T-cell (primary cell): Measurements from ENCODE around the gene TM9SF2. TPM values are rescaled to one million over a fixed set of nuclear protein-coding genes. Genes with fewer than 3 reads are reported as not detected.

ENCODE experiments used
- ATAC-seq, 4 experiments: fragments of 200-7000 bp in 3 of 4; fragments of 150-1000 bp in 1 of 4; cut with Tn5 transposase; replicated peaks in 1 of 4; 1 replicate in 3 of 4; 2 replicates in 1 of 4; pipeline ENCODE4 v1.10.0; 2021; ENCODE audit warnings: moderate library complexity in 3 of 4, mild to moderate bottlenecking in 2 of 4, moderate number of reproducible peaks in 1 of 4
- CTCF ChIA-PET, 2 donors: fragments of 300-600 bp; sonication (Branson Sonifier 250); formaldehyde crosslinking; loops; one replicate each; lab custom pipeline; 2022; ENCODE audit warnings: antibody characterized with exemption in 2 of 2; lab: Charles Lee
- POLR2A ChIA-PET, 2 donors: fragments of 300-600 bp; sonication (Branson Sonifier 250); formaldehyde crosslinking; loops; one replicate each; lab custom pipeline; 2022; ENCODE audit warnings: antibody characterized with exemption in 2 of 2; lab: Charles Lee
- DNase-seq, 35 experiments: peaks; one replicate each; pipeline versions ENCODE4 v3.0.0 to v3.0.0-alpha.2; 2013 to 2023
- H3K27ac ChIP-seq: one replicate; pipeline ENCODE4 v1.5.1; 2013; ENCODE audit warnings: low read length
- H3K27me3 ChIP-seq, 2 experiments: replicated peaks in 1 of 2; 1 replicate in 1 of 2; 2 replicates in 1 of 2; pipeline versions ENCODE4 v1.6.1 to v1.7.0; 2013; ENCODE audit warnings: low read length in 1 of 2, mixed read lengths in 1 of 2; ENCODE audit not compliant: control insufficient read depth in 2 of 2, insufficient read depth in 2 of 2; ENCODE audit errors: extremely low read depth in 1 of 2
- H3K36me3 ChIP-seq, 2 donors: 1 replicate in 1 of 2; 2 replicates in 1 of 2; pipeline versions ENCODE4 v1.6.1 to v1.7.0; 2013; ENCODE audit warnings: low read length in 1 of 2; ENCODE audit not compliant: control insufficient read depth in 2 of 2, insufficient read depth in 1 of 2; ENCODE audit errors: extremely low read depth in 1 of 2
- H3K4me1 ChIP-seq, 2 experiments: 1 replicate in 1 of 2; 2 replicates in 1 of 2; pipeline versions ENCODE4 v1.6.1 to v1.7.0; 2013; ENCODE audit warnings: low read length in 2 of 2, mixed read lengths in 1 of 2; ENCODE audit not compliant: insufficient read depth in 2 of 2, control insufficient read depth in 1 of 2; ENCODE audit errors: extremely low read depth in 1 of 2
- H3K4me3 ChIP-seq, 2 donors: 1 replicate in 1 of 2; 2 replicates in 1 of 2; pipeline versions ENCODE4 v1.5.1 to v1.7.0; 2013; ENCODE audit warnings: mild to moderate bottlenecking in 2 of 2, low read length in 1 of 2, moderate library complexity in 1 of 2; ENCODE audit not compliant: control insufficient read depth in 1 of 2; ENCODE audit errors: extremely low read depth in 1 of 2
- H3K9me3 ChIP-seq: 2 replicates; pipeline ENCODE4 v1.7.0; 2013
- H3K27ac Mint-ChIP-seq, 2 donors: one replicate each; pipeline ENCODE4 v1.8.0; 2020 to 2021; ENCODE audit warnings: mild to moderate bottlenecking in 2 of 2, mixed read lengths in 2 of 2
- H3K27me3 Mint-ChIP-seq, 2 donors: one replicate each; pipeline ENCODE4 v1.8.0; 2021 to 2022; ENCODE audit warnings: mixed read lengths in 2 of 2
- H3K36me3 Mint-ChIP-seq: one replicate; pipeline ENCODE4 v1.8.0; 2021; ENCODE audit warnings: mixed read lengths
- H3K4me1 Mint-ChIP-seq, 3 donors: one replicate each; pipeline ENCODE4 v1.8.0; 2020 to 2022; ENCODE audit warnings: mixed read lengths in 3 of 3, mild to moderate bottlenecking in 1 of 3
- H3K4me3 Mint-ChIP-seq, 3 donors: one replicate each; pipeline ENCODE4 v1.8.0; 2020 to 2022; ENCODE audit warnings: mild to moderate bottlenecking in 3 of 3, mixed read lengths in 3 of 3, moderate library complexity in 3 of 3
- H3K9me3 Mint-ChIP-seq, 3 donors: one replicate each; pipeline ENCODE4 v1.8.0; 2020 to 2022; ENCODE audit warnings: mixed read lengths in 3 of 3
- WGBS: methylation state at CpG from one replicate; pipeline ENCODE4 v1.1.5; 2013; ENCODE audit warnings: missing lambda C conversion rate; ENCODE audit not compliant: insufficient coverage; 5-methylcytosine and 5-hydroxymethylcytosine counted together
- total RNA-seq, 35 experiments: library from RNA in 6 of 35; stranded (reverse) in 6 of 35; fragments of 120-200 nt in 1 of 35; gene quantifications; one replicate each; pipeline versions ENCODE4 v1.2.1 to v1.2.4 and lab custom pipeline; 2013 to 2026

The TM9SF2 gene
- total RNA-seq, 5 donors from 2014 or later (not counting 1 experiment from before 2014, with no cell fraction given), result 43.2 to 54.0 (median 48.8) TPM

DNA sequence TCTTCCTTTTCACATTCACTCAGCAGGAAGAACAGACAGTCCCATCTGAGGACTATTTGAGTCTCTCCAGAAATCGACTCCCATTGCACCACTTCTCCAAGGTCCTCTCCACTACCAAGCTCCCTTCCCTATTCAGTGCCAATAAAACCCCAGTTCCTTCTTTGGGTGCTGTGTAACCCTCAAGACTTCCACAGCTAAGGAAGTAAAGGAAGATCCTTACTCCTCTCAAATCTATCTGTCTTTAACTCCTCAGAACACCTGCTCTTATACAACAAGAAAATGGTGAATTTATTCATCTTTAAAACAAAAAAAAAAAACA, 29.2 kb upstream of the TM9SF2 start:
- DNase-seq, result no peak
- Mint-ChIP-seq H3K4me1 (peaks cover 3 to 5% (median 3%) of the 10 kb centered on the region in 3 donors), H3K36me3 (peaks cover 28% of the 10 kb centered on the region), H3K4me3 (no peak overlapping the region), H3K27me3 (no peaks in the 10 kb centered on the region), H3K9me3 (no peaks in the 10 kb centered on the region), H3K27ac (no peak overlapping the region)
- Histone ChIP-seq H3K4me3 (no peak overlapping the region), H3K9me3 (no peaks in the 10 kb centered on the region), H3K36me3 (no peaks in the 10 kb centered on the region), H3K27me3 (no peaks in the 10 kb centered on the region), H3K4me1 (no peaks in the 10 kb centered on the region), H3K27ac (no peak overlapping the region)
- WGBS, result 78% methylated on average over 1 of the region's 1 CpG
- ChIA-PET CTCF (interaction anchor here (0.6 to 0.7 kb wide), 4 partner anchors 33 to 1039 kb away, joined by 3 to 5 read pairs (median 4); no protein-coding TSS in a partner anchor), POLR2A (interaction anchor here in 1 of 2 donors (0.7 to 0.9 kb wide), 2 partner anchors 14 to 549 kb away, joined by 4 to 7 read pairs; no protein-coding TSS in a partner anchor)
- ATAC-seq, result no peak

DNA sequence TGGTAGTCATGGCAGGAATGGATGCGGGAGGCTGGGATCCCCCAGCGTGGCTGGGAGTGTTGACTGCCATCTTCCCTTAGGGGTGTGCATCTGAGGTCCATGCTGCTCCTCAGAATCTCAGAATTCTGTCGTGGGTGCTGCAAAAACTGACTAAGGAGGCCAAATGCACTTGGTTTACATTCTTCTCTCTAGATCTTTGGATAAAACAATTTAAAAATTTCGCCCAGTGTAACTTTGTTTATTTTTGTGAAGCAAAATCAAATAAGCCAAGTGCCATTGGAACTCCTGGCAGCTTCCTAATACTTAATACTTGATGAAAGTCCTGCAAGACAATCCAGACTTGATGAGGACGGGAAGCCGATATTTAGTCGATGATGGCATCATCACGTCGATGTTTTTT, 27.8 kb upstream of the TM9SF2 start:
- Mint-ChIP-seq H3K36me3 (peaks cover 28% of the 10 kb centered on the region), H3K4me1 (peaks cover 3 to 5% (median 3%) of the 10 kb centered on the region in 3 donors), H3K9me3 (no peaks in the 10 kb centered on the region), H3K27ac (no peak overlapping the region), H3K27me3 (no peaks in the 10 kb centered on the region), H3K4me3 (no peak overlapping the region)
- Histone ChIP-seq H3K27me3 (no peaks in the 10 kb centered on the region), H3K4me1 (no peaks in the 10 kb centered on the region), H3K27ac (no peak overlapping the region), H3K36me3 (no peaks in the 10 kb centered on the region), H3K9me3 (no peaks in the 10 kb centered on the region), H3K4me3 (no peak overlapping the region)
- DNase-seq (no peak), ATAC-seq (no peak)
- ChIA-PET CTCF (no interaction called here), POLR2A (no interaction called here)
- WGBS, result 92% methylated on average over 6 of the region's 9 CpGs

DNA sequence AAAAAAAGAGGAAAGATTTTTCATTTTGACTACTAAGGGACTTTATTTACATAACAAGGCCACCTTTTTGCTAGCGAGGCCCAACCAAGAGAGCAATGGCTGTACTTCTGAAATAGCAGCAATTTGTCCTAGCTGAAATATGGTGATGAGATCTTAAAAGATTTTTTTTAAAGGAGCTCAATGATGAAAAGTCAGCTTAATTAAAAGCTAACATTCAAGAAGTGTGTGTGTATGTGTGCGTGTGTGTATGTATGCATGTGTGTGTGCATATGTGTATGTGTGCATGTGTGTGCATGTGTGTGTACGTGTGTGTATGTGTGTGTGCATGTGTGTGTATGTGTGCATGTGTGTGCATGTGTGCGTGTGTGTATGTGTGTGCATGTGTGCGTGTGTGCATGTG, 24.6 kb upstream of the TM9SF2 start:
- H3K27me3 Mint-ChIP-seq, result no peaks in the 10 kb centered on the region
- no peak overlapping the region for H3K27ac Mint-ChIP-seq
- Histone ChIP-seq H3K9me3 (no peaks in the 10 kb centered on the region), H3K4me3 (no peak overlapping the region), H3K36me3 (no peaks in the 10 kb centered on the region), H3K4me1 (no peaks in the 10 kb centered on the region), H3K27ac (no peak overlapping the region), H3K27me3 (no peaks in the 10 kb centered on the region)
- H3K36me3 Mint-ChIP-seq, result peaks cover 10% of the 10 kb centered on the region
- CTCF ChIA-PET, result interaction anchor here in 1 of 2 donors (0.7 kb wide), 1 partner anchor 50 kb away, joined by 3 read pairs; no protein-coding TSS in a partner anchor
- no peak for ATAC-seq
- no peaks in the 10 kb centered on the region for H3K9me3 Mint-ChIP-seq
- WGBS, result no CpG with 5 or more reads among the region's 5 CpGs
- H3K4me1 Mint-ChIP-seq, result peaks cover 0 to 3% (median 3%) of the 10 kb centered on the region in 3 donors
- POLR2A ChIA-PET, result interaction anchor here in 1 of 2 donors (0.5 kb wide), 1 partner anchor 24 kb away, joined by 3 read pairs; no protein-coding TSS in a partner anchor
- no peak overlapping the region for H3K4me3 Mint-ChIP-seq
- DNase-seq, result no peak

DNA sequence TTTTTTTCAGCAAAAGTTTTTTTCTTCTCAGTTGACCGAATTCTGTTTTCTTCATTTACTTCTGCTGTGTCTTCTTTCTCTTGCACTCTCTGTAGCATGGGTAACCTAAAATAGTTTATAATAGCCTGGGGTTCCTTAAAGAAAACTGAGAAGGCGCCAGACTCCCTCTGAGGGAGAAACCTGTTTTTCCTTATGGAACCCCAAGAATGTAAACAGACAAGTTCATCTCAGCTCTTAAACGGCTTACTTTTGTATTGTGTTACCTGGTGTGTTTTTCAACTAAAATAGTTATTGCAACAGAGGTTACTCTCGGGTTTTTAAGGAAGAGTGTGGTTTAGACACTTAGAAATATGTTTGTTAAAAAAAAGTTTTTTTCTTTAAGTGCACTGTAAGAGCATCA, 23.8 kb upstream of the TM9SF2 start:
- H3K36me3 Mint-ChIP-seq, result peaks cover 6% of the 10 kb centered on the region
- peaks cover 0 to 3% (median 3%) of the 10 kb centered on the region in 3 donors for H3K4me1 Mint-ChIP-seq
- H3K4me3 Mint-ChIP-seq, result no peak overlapping the region
- no peaks in the 10 kb centered on the region for H3K9me3 ChIP-seq
- POLR2A ChIA-PET, result interaction anchor here in 1 of 2 donors (0.6 kb wide), 1 partner anchor 650 kb away, joined by 3 read pairs; no protein-coding TSS in a partner anchor
- no peak overlapping the region for H3K4me3 ChIP-seq
- H3K27me3 Mint-ChIP-seq, result no peaks in the 10 kb centered on the region
- no peak overlapping the region for H3K27ac Mint-ChIP-seq
- no peak for DNase-seq
- WGBS, result no CpG with 5 or more reads among the region's 4 CpGs
- no peaks in the 10 kb centered on the region for H3K36me3 ChIP-seq
- no peak for ATAC-seq
- no peak overlapping the region for H3K27ac ChIP-seq
- H3K4me1 ChIP-seq, result no peaks in the 10 kb centered on the region
- H3K9me3 Mint-ChIP-seq, result no peaks in the 10 kb centered on the region
- H3K27me3 ChIP-seq, result no peaks in the 10 kb centered on the region
- CTCF ChIA-PET, result interaction anchor here in 1 of 2 donors (0.8 kb wide), 1 partner anchor 28 kb away, joined by 3 read pairs; no protein-coding TSS in a partner anchor

DNA sequence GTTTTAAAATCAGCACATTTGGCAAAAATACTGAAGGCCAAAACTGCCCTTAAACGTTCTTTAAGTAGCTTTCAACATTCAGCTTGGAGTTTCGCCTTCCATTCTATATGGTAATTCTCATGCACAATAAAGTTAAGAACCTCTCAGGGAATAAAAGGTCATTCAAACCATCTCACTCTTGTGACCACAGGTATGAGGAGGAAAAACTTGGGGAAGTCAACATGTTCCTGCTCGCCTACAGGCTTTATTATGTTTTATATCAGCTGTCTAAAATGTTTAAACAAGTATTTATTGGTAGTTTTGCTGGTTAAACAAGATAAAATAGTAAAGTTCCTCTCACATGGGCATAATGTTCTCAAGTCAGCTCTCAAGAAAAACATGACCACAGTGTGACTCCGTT, 19.9 kb upstream of the TM9SF2 start:
- DNase-seq (no peak), ATAC-seq (no peak)
- no peak overlapping the region for H3K27ac Mint-ChIP-seq
- Histone ChIP-seq H3K27me3 (no peaks in the 10 kb centered on the region), H3K36me3 (no peaks in the 10 kb centered on the region), H3K27ac (no peak overlapping the region), H3K4me1 (peaks cover 0 to 3% of the 10 kb centered on the region in 2 experiments), H3K9me3 (no peaks in the 10 kb centered on the region), H3K4me3 (no peak overlapping the region)
- H3K4me1 Mint-ChIP-seq, result peaks cover 12 to 20% (median 14%) of the 10 kb centered on the region in 3 donors
- H3K4me3 Mint-ChIP-seq, result no peak overlapping the region
- peaks cover 0 to 4% (median 2%) of the 10 kb centered on the region in 3 donors for H3K9me3 Mint-ChIP-seq
- 100% methylated on average over 1 of the region's 4 CpGs for WGBS
- ChIA-PET POLR2A (interaction anchor here in 1 of 2 donors (0.7 kb wide), 1 partner anchor 1000 kb away, joined by 3 read pairs; no protein-coding TSS in a partner anchor), CTCF (interaction anchor here (0.6 to 1.5 kb wide), 2 partner anchors 45 to 483 kb away, joined by 3 to 4 read pairs; no protein-coding TSS in a partner anchor)
- no peaks in the 10 kb centered on the region for H3K27me3 Mint-ChIP-seq
- peaks cover 3% of the 10 kb centered on the region for H3K36me3 Mint-ChIP-seq

DNA sequence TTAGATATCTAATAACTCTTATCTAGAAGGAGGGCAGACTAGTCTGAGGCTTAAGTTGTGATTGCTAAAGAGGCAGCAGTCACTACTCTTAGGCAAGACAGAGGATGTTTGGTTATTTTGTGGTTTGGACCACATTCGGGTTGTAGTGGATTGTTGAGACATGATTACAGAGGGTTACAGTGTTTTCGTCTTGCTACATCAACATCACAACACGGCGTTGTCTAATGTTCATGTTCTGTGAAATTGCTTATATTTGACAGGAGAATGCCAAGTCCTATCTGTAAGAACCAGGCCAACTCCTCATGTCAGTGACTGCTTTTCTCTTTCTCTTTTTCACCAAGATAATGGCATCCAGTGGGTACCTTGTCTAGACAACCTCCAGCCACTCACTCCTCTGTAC, 16.8 kb upstream of the TM9SF2 start:
- POLR2A ChIA-PET, result interaction anchor here (0.5 to 0.7 kb wide), 3 partner anchors 38 to 738 kb away, joined by 3 to 8 read pairs (median 3); no protein-coding TSS in a partner anchor
- Histone ChIP-seq H3K4me3 (no peak overlapping the region), H3K27me3 (no peaks in the 10 kb centered on the region), H3K36me3 (no peaks in the 10 kb centered on the region), H3K9me3 (no peaks in the 10 kb centered on the region), H3K27ac (peak overlapping the region; percentile 29), H3K4me1 (peaks cover 0 to 3% of the 10 kb centered on the region in 2 experiments)
- CTCF ChIA-PET, result interaction anchor here in 1 of 2 donors (1.6 kb wide), 1 partner anchor 47 kb away, joined by 7 read pairs; no protein-coding TSS in a partner anchor
- no peak overlapping the region for H3K4me3 Mint-ChIP-seq
- peaks cover 22% of the 10 kb centered on the region for H3K36me3 Mint-ChIP-seq
- peak; percentile 54 to 94 (median 66) for ATAC-seq
- peak in 1 of 35 experiments; percentile 30 for DNase-seq
- H3K9me3 Mint-ChIP-seq, result peaks cover 0 to 6% (median 4%) of the 10 kb centered on the region in 3 donors
- peaks cover 11 to 19% (median 12%) of the 10 kb centered on the region in 3 donors for H3K4me1 Mint-ChIP-seq
- H3K27me3 Mint-ChIP-seq, result no peaks in the 10 kb centered on the region
- WGBS, result no CpG with 5 or more reads among the region's 4 CpGs
- H3K27ac Mint-ChIP-seq, result peak overlapping the region; percentile 78 to 84
